Measurements from ENCODE around the gene VTI1A. TPM values are rescaled to one million over a fixed set of nuclear protein-coding genes. Genes with fewer than 3 reads are reported as not detected.

The VTI1A gene
- total and polyA plus RNA-seq, 2 of the 4 experiments (the other 2 are of a cell fraction), result 9.7 to 24.9 TPM

DNA sequence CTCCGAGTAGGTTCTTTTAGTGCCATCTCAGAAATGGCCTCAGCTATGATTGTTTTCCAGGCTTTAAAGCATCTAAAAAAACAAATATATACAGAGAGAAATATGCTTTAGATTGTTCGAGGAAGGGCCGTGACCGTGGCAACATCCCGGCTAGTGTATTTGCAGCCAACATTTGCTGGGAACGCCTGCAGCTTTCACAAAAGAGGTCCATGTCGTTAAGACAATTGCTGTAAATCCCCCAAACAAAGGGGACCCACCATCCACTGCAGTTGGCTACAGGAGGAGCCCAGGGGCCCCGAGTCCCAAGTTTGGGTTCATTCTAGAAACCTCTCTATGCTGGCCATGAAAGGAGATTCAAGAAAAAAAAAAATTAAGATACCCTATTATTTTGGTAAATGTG is 350.2 kb downstream of the VTI1A start:
- H2AK9ac ChIP-seq (replicated peaks; ENCODE audit: low read depth, low read length, poor library complexity), result no peak overlapping the region
- in situ Hi-C loops (cut with MboI; ENCODE audit: low sequenced_read_pairs), result no loop called here

More for the DNA sequence above, 350.2 kb downstream of the VTI1A start:
- Histone ChIP-seq H3K79me1 (ENCODE audit: low read depth in 1 of 2, low read length in 2 of 2) (no peaks in the 10 kb centered on the region), H3K9me1 (ENCODE audit: insufficient read depth, low read length) (peaks cover 3% of the 10 kb centered on the region; the same call in 1 of the 2 replicates), H2BK15ac (ENCODE audit: low read depth, low read length) (no peak overlapping the region), H3K4me2 (ENCODE audit: low read depth, low read length) (no peak overlapping the region), H3K23ac (ENCODE audit: low read depth, low read length) (no peak overlapping the region), H2BK120ac (ENCODE audit: low read depth, low read length) (no peak overlapping the region), H3K4me3 (ENCODE audit: insufficient read depth, low read depth, low read length) (no peak overlapping the region), H4K91ac (ENCODE audit: insufficient read depth, low read depth, low read length) (no peak overlapping the region), H4K20me1 (ENCODE audit: insufficient read depth, low read length) (no peaks in the 10 kb centered on the region), H4K8ac (ENCODE audit: low read depth in 2 of 2, low read length in 2 of 2) (no peak overlapping the region), H3K4me1 (ENCODE audit: control insufficient read depth, insufficient read depth, low read length) (peaks cover 8% of the 10 kb centered on the region), H3K4ac (ENCODE audit: low read depth, low read length) (no peak overlapping the region), H2BK20ac (ENCODE audit: low read depth, low read length) (no peak overlapping the region), H2AFZ (replicated peaks; ENCODE audit: low read length, poor library complexity) (no peak overlapping the region), H3K27me3 (ENCODE audit: control insufficient read depth, insufficient read depth, low read length) (no peaks in the 10 kb centered on the region), H3K9me3 (ENCODE audit: control insufficient read depth, insufficient read depth, low read length) (no peaks in the 10 kb centered on the region), H3K56ac (ENCODE audit: extremely low read depth, insufficient read depth, low read length) (no peak overlapping the region), H3K27ac (ENCODE audit: insufficient read depth, low read length) (no peak overlapping the region), H3K36me3 (ENCODE audit: control insufficient read depth, insufficient read depth, low read length) (no peaks in the 10 kb centered on the region), H2AK5ac (ENCODE audit: low read depth, low read length) (no peak overlapping the region), H3K18ac (ENCODE audit: low read depth, low read length) (no peak overlapping the region), H2BK5ac (ENCODE audit: low read depth, low read length, poor library complexity, severe bottlenecking) (no peak overlapping the region), H3K14ac (replicated peaks; ENCODE audit: low read depth, low read length) (no peak overlapping the region), H4K5ac (ENCODE audit: low read depth, low read length) (no peak overlapping the region), H3K9ac (ENCODE audit: low read depth, low read length) (no peak overlapping the region)
- TF ChIP-seq, protein P1, sequence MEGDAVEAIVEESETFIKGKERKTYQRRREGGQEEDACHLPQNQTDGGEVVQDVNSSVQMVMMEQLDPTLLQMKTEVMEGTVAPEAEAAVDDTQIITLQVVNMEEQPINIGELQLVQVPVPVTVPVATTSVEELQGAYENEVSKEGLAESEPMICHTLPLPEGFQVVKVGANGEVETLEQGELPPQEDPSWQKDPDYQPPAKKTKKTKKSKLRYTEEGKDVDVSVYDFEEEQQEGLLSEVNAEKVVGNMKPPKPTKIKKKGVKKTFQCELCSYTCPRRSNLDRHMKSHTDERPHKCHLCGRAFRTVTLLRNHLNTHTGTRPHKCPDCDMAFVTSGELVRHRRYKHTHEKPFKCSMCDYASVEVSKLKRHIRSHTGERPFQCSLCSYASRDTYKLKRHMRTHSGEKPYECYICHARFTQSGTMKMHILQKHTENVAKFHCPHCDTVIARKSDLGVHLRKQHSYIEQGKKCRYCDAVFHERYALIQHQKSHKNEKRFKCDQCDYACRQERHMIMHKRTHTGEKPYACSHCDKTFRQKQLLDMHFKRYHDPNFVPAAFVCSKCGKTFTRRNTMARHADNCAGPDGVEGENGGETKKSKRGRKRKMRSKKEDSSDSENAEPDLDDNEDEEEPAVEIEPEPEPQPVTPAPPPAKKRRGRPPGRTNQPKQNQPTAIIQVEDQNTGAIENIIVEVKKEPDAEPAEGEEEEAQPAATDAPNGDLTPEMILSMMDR (conservative IDR thresholded peaks at IDR 0.05; ENCODE audit: low read depth, low read length), result no peak
- TF ChIP-seq RCOR1 (IDR thresholded peaks at IDR 0.05; ENCODE audit: insufficient replicate concordance, low read length), result no peak
- no peak for TF ChIP-seq NFE2L2 (IDR thresholded peaks at IDR 0.05; ENCODE audit: low read depth, low read length)
- no peak for TF ChIP-seq POLR2A (IDR thresholded peaks at IDR 0.05; ENCODE audit: low read depth, low read length)
- TF ChIP-seq RAD21 (IDR thresholded peaks at IDR 0.05; ENCODE audit: low read length), result no peak
- no peak for TF ChIP-seq MXI1 (IDR thresholded peaks at IDR 0.05; ENCODE audit: borderline replicate concordance, low read depth, low read length)
- TF ChIP-seq BHLHE40 (IDR thresholded peaks at IDR 0.05; ENCODE audit: low read depth, low read length), result no peak
- no peak for TF ChIP-seq RFX5 (IDR thresholded peaks at IDR 0.05; ENCODE audit: low read depth, low read length)
- TF ChIP-seq SMC3 (IDR thresholded peaks at IDR 0.05; ENCODE audit: low read depth, low read length), result no peak
- TF ChIP-seq CHD1 (IDR thresholded peaks at IDR 0.05; ENCODE audit: low read depth, low read length), result no peak
- no peak for TF ChIP-seq MAZ (IDR thresholded peaks at IDR 0.05; ENCODE audit: borderline replicate concordance, low read depth, low read length)
- no peak for TF ChIP-seq FOS (IDR thresholded peaks at IDR 0.05; ENCODE audit: low read depth, low read length)
- TF ChIP-seq MAFK (IDR thresholded peaks at IDR 0.05; ENCODE audit: low read depth, low read length), result no peak
- no peak for TF ChIP-seq USF2 (IDR thresholded peaks at IDR 0.05; ENCODE audit: low read depth, low read length)
- intact Hi-C loops (cut with micrococcal nuclease), result no loop called here
- BruUV-seq (replicated peaks), result no TSS peak
- POLR2A ChIA-PET (ENCODE audit: unreplicated experiment), result no interaction called here
- ATAC-seq (ENCODE audit: low read depth), result no peak
- no peak for DNase-seq
- dilution Hi-C loops (cut with HindIII; ENCODE audit: low sequenced_read_pairs, unreplicated experiment), result no loop called here
- WGBS, 2 experiments (ENCODE audit: extremely low coverage in 2 of 2, insufficient read length in 1 of 2), result no CpG with 5 or more reads among the region's 8 CpGs
- CTCF ChIA-PET, result no interaction called here

All from IMR-90 (cell line).